ENCODE measurements around the gene TMEM184A. TPM values are rescaled to one million over a fixed set of nuclear protein-coding genes. Genes with fewer than 3 reads are reported as not detected.

The TMEM184A gene
- total RNA-seq, 1 donor from 2014 or later, result 0.27 TPM

DNA sequence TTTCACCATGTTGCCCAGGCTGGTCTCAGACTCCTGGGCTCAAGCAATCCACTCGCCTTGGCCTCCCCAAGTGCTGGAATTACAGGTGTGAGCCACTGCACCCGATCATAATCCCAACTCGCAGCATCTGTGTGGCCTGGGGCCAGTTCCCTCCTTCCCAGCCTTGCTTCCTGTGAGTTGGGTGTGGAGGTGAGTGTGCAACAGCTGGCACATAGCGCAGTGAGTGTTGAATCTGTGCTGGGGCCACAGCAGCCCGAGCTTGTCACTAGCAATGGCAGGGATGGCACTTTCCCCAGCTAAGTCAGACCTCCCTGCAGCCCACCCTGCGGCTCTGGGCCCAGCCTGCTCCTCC lies 12.2 kb downstream of the TMEM184A start:
- Mint-ChIP-seq H3K27me3 (ENCODE audit: unreplicated experiment) (no peaks in the 10 kb centered on the region), H3K27ac (ENCODE audit: unreplicated experiment) (peak overlapping the region; percentile 41), H3K9me3 (ENCODE audit: unreplicated experiment) (no peaks in the 10 kb centered on the region), H3K4me1 (ENCODE audit: unreplicated experiment) (peaks cover 4% of the 10 kb centered on the region), H3K4me3 (ENCODE audit: unreplicated experiment) (no peak overlapping the region), H3K36me3 (ENCODE audit: unreplicated experiment) (peaks cover 12% of the 10 kb centered on the region)
- no peak for DNase-seq (ENCODE audit: extremely low spot score, unreplicated experiment)
- TF ChIP-seq, protein P1, sequence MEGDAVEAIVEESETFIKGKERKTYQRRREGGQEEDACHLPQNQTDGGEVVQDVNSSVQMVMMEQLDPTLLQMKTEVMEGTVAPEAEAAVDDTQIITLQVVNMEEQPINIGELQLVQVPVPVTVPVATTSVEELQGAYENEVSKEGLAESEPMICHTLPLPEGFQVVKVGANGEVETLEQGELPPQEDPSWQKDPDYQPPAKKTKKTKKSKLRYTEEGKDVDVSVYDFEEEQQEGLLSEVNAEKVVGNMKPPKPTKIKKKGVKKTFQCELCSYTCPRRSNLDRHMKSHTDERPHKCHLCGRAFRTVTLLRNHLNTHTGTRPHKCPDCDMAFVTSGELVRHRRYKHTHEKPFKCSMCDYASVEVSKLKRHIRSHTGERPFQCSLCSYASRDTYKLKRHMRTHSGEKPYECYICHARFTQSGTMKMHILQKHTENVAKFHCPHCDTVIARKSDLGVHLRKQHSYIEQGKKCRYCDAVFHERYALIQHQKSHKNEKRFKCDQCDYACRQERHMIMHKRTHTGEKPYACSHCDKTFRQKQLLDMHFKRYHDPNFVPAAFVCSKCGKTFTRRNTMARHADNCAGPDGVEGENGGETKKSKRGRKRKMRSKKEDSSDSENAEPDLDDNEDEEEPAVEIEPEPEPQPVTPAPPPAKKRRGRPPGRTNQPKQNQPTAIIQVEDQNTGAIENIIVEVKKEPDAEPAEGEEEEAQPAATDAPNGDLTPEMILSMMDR (IDR thresholded peaks at IDR 0.05), result no peak

DNA sequence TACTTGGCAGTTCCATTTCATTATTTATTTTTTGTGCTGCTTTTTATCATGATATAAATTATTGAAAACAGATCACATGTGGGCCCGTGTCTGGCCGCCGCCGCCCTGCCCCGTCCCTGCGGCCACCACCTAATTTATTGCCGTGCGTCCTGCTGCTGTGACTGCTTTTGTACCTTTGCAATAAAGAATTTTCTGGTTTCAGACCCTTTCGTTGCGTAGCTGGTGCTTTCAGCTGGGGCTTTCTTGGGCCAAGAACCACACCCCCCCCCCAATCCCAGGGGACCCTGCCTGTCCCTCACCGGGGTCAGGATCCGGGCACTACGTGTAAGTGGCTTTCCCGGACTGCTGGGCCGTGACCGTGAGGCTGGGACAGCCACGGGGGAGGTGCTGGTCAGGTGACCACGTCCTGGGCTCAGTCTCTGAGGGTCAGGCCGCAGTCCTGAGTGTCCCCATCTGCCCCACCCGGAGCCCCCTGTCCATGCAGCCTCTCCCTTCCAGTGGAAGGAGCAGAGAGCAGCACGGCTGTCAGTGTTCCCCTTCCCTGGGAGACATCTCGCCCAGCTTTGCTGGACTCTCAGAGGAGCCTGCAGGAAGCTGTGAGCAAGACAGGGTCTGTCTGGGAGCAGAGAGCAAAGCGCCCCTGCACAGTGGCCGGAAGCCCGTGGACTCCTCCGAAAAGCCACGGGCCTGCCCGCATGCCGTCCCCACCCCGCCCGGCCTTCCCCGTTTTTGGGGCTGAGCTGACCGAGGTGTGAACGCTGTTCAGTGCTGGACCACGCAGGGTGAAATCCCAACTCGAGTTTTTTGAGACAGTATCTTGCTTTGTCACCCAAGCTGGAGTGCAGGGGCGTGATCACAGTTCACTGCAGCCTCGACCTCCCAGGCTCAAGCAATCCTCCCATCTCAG lies 12.9 kb downstream of the TMEM184A start:
- DNase-seq (ENCODE audit: extremely low spot score, unreplicated experiment), result no peak
- no peaks in the 10 kb centered on the region for H3K9me3 Mint-ChIP-seq (ENCODE audit: unreplicated experiment)
- H3K4me1 Mint-ChIP-seq (ENCODE audit: unreplicated experiment), result peaks cover 5% of the 10 kb centered on the region
- H3K27me3 Mint-ChIP-seq (ENCODE audit: unreplicated experiment), result no peaks in the 10 kb centered on the region
- TF ChIP-seq, protein P1 (IDR thresholded peaks at IDR 0.05), result no peak
- H3K4me3 Mint-ChIP-seq (ENCODE audit: unreplicated experiment), result no peak overlapping the region
- no peak overlapping the region for H3K27ac Mint-ChIP-seq (ENCODE audit: unreplicated experiment)
- peaks cover 12% of the 10 kb centered on the region for H3K36me3 Mint-ChIP-seq (ENCODE audit: unreplicated experiment)

DNA sequence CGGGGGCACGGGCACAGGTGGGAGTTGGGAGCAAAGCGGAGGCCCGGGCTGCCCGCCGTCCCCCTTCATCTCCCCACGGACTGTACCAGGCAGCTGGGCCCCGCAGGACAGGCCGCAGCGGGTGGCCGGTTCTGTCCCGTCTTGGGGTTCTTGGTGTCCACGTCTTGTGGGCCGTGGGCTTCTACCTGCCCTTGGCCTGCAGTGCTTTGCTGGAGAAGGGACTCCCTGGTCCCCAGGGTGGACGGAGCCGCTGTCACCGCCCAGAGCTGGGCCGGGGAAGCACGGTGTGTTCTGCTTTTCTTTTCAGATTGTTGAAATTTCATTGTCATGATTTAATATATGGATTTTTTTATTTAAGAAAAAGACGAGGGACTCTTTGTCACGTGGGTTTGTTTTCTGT lies 13.7 kb downstream of the TMEM184A start:
- H3K4me1 Mint-ChIP-seq (ENCODE audit: unreplicated experiment), result peaks cover 11% of the 10 kb centered on the region
- H3K27ac Mint-ChIP-seq (ENCODE audit: unreplicated experiment), result no peak overlapping the region

DNA sequence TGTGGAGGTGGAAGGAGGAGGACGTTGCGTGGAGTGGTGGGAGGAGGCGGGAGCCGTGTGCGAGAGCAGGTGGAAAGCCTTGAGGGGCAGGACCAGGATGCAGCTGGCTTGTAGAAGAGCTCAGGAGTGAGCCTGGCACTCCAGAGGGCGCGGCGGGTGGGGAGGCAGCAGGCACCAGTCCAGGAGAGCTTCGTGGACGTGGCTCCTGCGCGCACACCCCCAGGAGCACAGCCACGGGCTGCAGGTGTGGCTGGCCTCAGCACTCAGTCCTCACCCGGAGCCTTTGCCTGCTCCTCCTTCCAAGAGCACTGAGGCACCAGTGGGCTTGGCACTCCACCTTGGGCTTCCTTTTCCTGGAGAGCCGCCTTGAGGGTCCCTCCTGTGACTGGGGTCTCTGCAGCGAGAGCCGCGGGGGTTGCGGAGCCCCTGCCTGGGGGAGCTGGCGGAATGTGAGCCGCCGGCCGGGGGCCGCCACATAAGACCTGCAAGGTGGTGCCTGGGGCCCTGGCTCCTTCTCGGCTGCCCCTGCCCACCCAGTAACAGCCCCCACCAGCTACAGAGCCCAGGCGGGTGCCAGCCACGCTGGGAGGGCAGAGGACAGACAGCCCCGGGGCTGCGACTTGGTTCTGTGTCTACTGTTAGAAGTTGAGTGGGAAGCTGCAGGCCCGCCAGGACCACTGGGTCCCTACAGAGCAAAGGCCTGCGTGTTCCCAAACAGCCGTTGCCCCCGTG lies 14.4 kb downstream of the TMEM184A start:
- H3K9me3 Mint-ChIP-seq (ENCODE audit: unreplicated experiment), result no peaks in the 10 kb centered on the region
- no peak overlapping the region for H3K27ac Mint-ChIP-seq (ENCODE audit: unreplicated experiment)
- no peak overlapping the region for H3K4me3 Mint-ChIP-seq (ENCODE audit: unreplicated experiment)
- TF ChIP-seq, protein P1 (IDR thresholded peaks at IDR 0.05), result no peak
- peaks cover 13% of the 10 kb centered on the region for H3K36me3 Mint-ChIP-seq (ENCODE audit: unreplicated experiment)
- peaks cover 18% of the 10 kb centered on the region for H3K4me1 Mint-ChIP-seq (ENCODE audit: unreplicated experiment)
- no peak for DNase-seq (ENCODE audit: extremely low spot score, unreplicated experiment)
- H3K27me3 Mint-ChIP-seq (ENCODE audit: unreplicated experiment), result no peaks in the 10 kb centered on the region

More for the DNA sequence above, 13.7 kb downstream of the TMEM184A start:
- H3K36me3 Mint-ChIP-seq (ENCODE audit: unreplicated experiment), result peaks cover 13% of the 10 kb centered on the region
- TF ChIP-seq, protein P1 (IDR thresholded peaks at IDR 0.05), result no peak
- no peak for DNase-seq (ENCODE audit: extremely low spot score, unreplicated experiment)
- H3K9me3 Mint-ChIP-seq (ENCODE audit: unreplicated experiment), result no peaks in the 10 kb centered on the region
- no peaks in the 10 kb centered on the region for H3K27me3 Mint-ChIP-seq (ENCODE audit: unreplicated experiment)
- no peak overlapping the region for H3K4me3 Mint-ChIP-seq (ENCODE audit: unreplicated experiment)

DNA sequence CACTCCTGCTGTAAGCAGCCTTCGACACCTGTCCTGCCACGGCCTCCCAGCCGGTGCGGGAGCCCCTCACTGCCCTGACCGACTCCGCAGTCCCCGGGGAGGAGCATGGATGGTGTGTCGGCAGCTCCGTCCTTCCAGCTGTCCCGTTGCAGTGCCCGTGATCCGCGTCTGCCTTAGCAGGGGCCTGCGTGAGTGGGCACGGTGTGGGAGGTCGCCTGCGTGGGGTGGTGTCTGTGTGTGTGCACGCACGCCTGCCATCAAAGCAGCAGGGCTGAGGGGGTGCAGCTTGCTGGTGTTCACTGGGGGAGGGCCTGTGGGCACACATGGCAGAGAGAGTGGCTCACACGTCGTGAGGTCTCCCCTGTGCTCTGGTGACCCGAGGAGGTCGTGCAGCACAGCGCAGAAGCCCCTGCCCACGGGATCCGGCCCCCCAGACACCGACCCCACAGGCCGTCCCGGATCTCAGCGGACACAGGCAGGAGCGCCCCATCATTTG lies 15.2 kb downstream of the TMEM184A start:
- Mint-ChIP-seq H3K27me3 (ENCODE audit: unreplicated experiment) (no peaks in the 10 kb centered on the region), H3K9me3 (ENCODE audit: unreplicated experiment) (no peaks in the 10 kb centered on the region), H3K4me3 (ENCODE audit: unreplicated experiment) (no peak overlapping the region), H3K27ac (ENCODE audit: unreplicated experiment) (no peak overlapping the region), H3K4me1 (ENCODE audit: unreplicated experiment) (peaks cover 24% of the 10 kb centered on the region), H3K36me3 (ENCODE audit: unreplicated experiment) (peaks cover 13% of the 10 kb centered on the region)
- no peak for DNase-seq (ENCODE audit: extremely low spot score, unreplicated experiment)
- TF ChIP-seq, protein P1 (IDR thresholded peaks at IDR 0.05), result no peak

Measured in osteocyte (in vitro differentiated cells).